ENCODE measurements around the gene ZNF385A. TPM values are rescaled to one million over a fixed set of nuclear protein-coding genes. Genes with fewer than 3 reads are reported as not detected.

ZNF385A gene
- total and polyA plus RNA-seq, 2 of the 13 experiments (the other 11 are each of a cell fraction or from before 2014, with no cell fraction given): 0.44 to 0.67 TPM

DNA sequence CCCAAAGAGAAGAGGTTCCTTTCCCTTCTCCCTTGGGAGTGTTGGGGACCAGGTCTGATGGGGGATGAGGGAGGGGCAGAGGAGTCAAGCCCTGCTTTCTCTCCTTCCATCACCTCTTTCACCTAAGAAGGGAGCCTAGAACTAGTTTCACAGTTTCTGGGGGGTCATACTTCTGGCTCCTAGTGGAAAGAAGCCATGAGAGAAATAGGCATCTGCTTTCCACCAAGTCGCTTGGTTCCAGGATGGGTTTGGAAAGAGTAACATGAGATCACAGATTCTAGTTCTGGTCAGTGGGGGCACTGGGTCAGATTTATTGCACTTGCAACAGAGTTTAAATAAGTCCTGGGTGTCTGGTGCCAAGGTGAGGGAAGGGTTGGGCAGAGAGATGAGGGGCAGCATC lies 10.5 kb upstream of the ZNF385A start:
- Histone ChIP-seq H3K27me3 (ENCODE audit: control insufficient read depth in 1 of 2, insufficient read depth in 2 of 2, low read length in 2 of 2) (peaks cover 0 to 2% of the 10 kb centered on the region in 2 experiments; a peak in 2 of 5 replicates), H3K27ac (ENCODE audit: extremely low read length, insufficient read depth, low read length) (no peak overlapping the region), H3K4me3 (replicated peaks in 1 of 3; ENCODE audit: insufficient read depth in 1 of 3, low read depth in 2 of 3, low read length in 3 of 3) (no peak overlapping the region), H3K36me3 (replicated peaks in 1 of 2; ENCODE audit: control insufficient read depth in 1 of 2, insufficient read depth in 2 of 2, low read length in 2 of 2) (no peaks in the 10 kb centered on the region), H2AFZ (ENCODE audit: low read length) (no peak overlapping the region), H3K9ac (ENCODE audit: insufficient read depth, low read depth, low read length) (no peak overlapping the region), H3K4me1 (ENCODE audit: insufficient read depth, low read length) (peaks cover 8% of the 10 kb centered on the region; the same call in 1 of the 2 replicates), H3K9me3 (ENCODE audit: low read length) (no peaks in the 10 kb centered on the region), H3K4me2 (ENCODE audit: low read depth, low read length) (no peak overlapping the region), H3K79me2 (ENCODE audit: insufficient read depth, low read length) (no peaks in the 10 kb centered on the region), H4K20me1 (ENCODE audit: insufficient read depth, low read length) (no peaks in the 10 kb centered on the region)
- no peak for DNase-seq (ENCODE audit: low spot score)
- ATAC-seq: no peak
- ChIA-PET CTCF (ENCODE audit: low intra/inter-chr PET ratio, low total read pairs) (interaction anchor here (1.3 kb wide), 1 partner anchor 10 kb away, joined by 3 read pairs; no protein-coding TSS in a partner anchor), POLR2A (no interaction called here)
- intact Hi-C loops (cut with micrococcal nuclease; ENCODE audit: unreplicated experiment): no loop called here
- TF ChIP-seq ZBTB2 (CRISPR knock-in tag; IDR thresholded peaks at IDR 0.05; ENCODE audit: low read depth) (no peak), MAF1 (CRISPR knock-in tag; IDR thresholded peaks at IDR 0.05; ENCODE audit: borderline replicate concordance) (no peak), NR2F6 (IDR thresholded peaks at IDR 0.05) (no peak), NR2F6 (CRISPR knock-in tag; IDR thresholded peaks at IDR 0.05) (no peak), ZNF251 (CRISPR knock-in tag; IDR thresholded peaks at IDR 0.05) (no peak), ZNF775 (CRISPR knock-in tag; IDR thresholded peaks at IDR 0.05; ENCODE audit: borderline replicate concordance) (no peak), RBAK (CRISPR knock-in tag; IDR thresholded peaks at IDR 0.05) (no peak), ZNF234 (CRISPR knock-in tag; conservative IDR thresholded peaks at IDR 0.05) (no peak), ZNF790 (CRISPR knock-in tag; IDR thresholded peaks at IDR 0.05; ENCODE audit: borderline replicate concordance) (no peak), ZNF773 (CRISPR knock-in tag; IDR thresholded peaks at IDR 0.05; ENCODE audit: borderline replicate concordance) (no peak), NAIF1 (CRISPR knock-in tag; IDR thresholded peaks at IDR 0.05; ENCODE audit: borderline replicate concordance) (no peak), CHD4 (IDR thresholded peaks at IDR 0.05; ENCODE audit: borderline replicate concordance, low read length) (no peak), ZMAT3 (CRISPR knock-in tag; conservative IDR thresholded peaks at IDR 0.05) (no peak)
- FAIRE-seq: no peak
- BruUV-seq (replicated peaks): no TSS peak
- WGBS (ENCODE audit: low lambda C conversion rate): 44% methylated on average over 1 of the region's 1 CpG
- in situ Hi-C loops (cut with HindIII; ENCODE audit: extremely low pct_ligation_motif_present, low pct_unique_long_range_greater_than_20kb): no loop called here

Data from HepG2 (cell line).